ENCODE data around the gene RRP9. TPM values are rescaled to one million over a fixed set of nuclear protein-coding genes. Genes with fewer than 3 reads are reported as not detected.
"Not testable (repeated sequence)": the region's sequence is repeated elsewhere in the genome, so short reads cannot be mapped to it uniquely, and the experiment has no call there.

Gene RRP9
- polyA plus RNA-seq, 1 experiment: 10.8 TPM

DNA sequence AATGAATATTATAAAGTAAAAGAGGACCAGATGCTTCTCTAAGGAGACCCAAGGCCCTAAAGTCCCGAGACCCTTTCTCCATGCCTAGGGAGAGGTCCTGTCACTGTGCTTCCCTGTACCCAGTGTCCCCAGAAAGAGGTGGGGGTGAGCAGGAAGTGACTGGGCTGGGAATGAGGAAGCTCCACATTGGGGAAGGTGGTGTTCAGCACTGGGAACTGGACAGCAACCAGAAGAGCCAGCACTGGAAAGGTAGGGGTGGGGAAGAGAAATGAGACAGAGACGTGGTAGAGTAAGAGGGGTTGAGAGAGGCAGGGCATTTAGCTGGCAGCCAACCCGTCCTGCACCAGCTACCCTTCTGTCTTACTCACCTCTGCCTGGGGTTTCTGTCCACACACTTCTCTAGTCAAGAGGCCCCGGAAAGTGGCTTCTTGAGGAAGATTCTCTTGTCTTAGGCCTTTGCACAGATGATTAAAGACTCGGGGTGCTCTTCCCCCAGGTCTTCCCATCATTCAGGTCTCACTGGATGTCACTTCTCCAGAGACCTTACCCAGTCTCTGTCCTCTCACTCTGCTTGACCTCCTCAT is 12.2 kb downstream of the RRP9 start:
- no peak overlapping the region for H3K27ac ChIP-seq (ENCODE audit: low read depth, low read length)
- H3K9me3 ChIP-seq (ENCODE audit: control insufficient read depth, insufficient read depth, low read length): no peaks in the 10 kb centered on the region
- ChIA-PET POLR2A (no interaction called here), CTCF (no interaction called here)
- no peak overlapping the region for H3K4me3 ChIP-seq (ENCODE audit: low read depth, low read length)
- no peaks in the 10 kb centered on the region for H3K27me3 ChIP-seq (ENCODE audit: control insufficient read depth, insufficient read depth, low read length)
- no peak for TF ChIP-seq CTCF (IDR thresholded peaks at IDR 0.05; ENCODE audit: low read depth, low read length)
- no peak for DNase-seq (ENCODE audit: low read depth, low spot score)

DNA sequence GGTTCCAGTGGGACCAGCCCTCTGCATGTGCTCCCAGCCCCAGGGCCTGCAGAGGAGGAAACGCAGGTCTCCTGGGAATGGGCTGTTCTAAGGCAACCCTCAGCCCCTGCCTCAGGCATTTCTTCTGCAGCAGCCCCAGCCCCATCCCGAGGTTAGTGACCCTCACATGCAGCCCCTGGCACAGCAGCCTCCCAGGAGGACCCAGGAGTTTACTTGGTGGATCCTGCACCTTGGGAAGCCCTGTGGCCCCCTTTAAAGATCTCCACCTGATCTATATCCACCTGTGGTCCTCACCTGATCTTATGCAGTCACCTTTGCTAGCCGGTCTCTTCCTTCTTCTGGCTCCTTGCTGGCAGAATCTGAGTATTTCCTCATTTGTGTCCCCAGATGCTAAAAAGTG is 12.7 kb downstream of the RRP9 start:
- H3K27me3 ChIP-seq (ENCODE audit: control insufficient read depth, insufficient read depth, low read length); DNase-seq (ENCODE audit: low read depth, low spot score); POLR2A ChIA-PET; H3K4me3 ChIP-seq (ENCODE audit: low read depth, low read length); H3K27ac ChIP-seq (ENCODE audit: low read depth, low read length); CTCF ChIA-PET; H3K9me3 ChIP-seq (ENCODE audit: control insufficient read depth, insufficient read depth, low read length): not testable (repeated sequence)

DNA sequence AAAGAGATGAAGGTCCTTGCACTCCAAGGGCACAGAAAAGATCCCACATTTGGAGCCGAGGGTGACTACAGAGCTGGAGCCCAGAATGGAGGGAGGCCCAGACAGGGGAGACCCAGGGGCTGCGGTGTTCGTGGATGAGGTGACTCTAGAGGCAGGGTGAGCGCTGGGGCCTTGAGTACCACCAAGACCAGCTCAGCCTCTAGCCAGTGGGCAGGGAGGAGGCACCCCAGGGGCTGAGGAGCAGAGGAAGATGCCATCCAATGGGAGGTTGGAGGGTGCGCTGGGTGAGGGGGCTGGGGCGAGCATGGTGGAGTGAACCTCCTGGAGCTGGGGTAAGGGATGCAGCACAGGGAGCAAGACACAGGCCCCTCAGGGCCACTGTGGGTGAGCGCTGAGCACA is 13.3 kb downstream of the RRP9 start:
- DNase-seq (ENCODE audit: low read depth, low spot score): no peak
- ChIA-PET POLR2A (no interaction called here), CTCF (no interaction called here)
- Histone ChIP-seq H3K27ac (ENCODE audit: low read depth, low read length) (no peak overlapping the region), H3K27me3 (ENCODE audit: control insufficient read depth, insufficient read depth, low read length) (no peaks in the 10 kb centered on the region), H3K4me3 (ENCODE audit: low read depth, low read length) (no peak overlapping the region), H3K9me3 (ENCODE audit: control insufficient read depth, insufficient read depth, low read length) (no peaks in the 10 kb centered on the region)
- TF ChIP-seq CTCF (IDR thresholded peaks at IDR 0.05; ENCODE audit: low read depth, low read length): no peak

DNA sequence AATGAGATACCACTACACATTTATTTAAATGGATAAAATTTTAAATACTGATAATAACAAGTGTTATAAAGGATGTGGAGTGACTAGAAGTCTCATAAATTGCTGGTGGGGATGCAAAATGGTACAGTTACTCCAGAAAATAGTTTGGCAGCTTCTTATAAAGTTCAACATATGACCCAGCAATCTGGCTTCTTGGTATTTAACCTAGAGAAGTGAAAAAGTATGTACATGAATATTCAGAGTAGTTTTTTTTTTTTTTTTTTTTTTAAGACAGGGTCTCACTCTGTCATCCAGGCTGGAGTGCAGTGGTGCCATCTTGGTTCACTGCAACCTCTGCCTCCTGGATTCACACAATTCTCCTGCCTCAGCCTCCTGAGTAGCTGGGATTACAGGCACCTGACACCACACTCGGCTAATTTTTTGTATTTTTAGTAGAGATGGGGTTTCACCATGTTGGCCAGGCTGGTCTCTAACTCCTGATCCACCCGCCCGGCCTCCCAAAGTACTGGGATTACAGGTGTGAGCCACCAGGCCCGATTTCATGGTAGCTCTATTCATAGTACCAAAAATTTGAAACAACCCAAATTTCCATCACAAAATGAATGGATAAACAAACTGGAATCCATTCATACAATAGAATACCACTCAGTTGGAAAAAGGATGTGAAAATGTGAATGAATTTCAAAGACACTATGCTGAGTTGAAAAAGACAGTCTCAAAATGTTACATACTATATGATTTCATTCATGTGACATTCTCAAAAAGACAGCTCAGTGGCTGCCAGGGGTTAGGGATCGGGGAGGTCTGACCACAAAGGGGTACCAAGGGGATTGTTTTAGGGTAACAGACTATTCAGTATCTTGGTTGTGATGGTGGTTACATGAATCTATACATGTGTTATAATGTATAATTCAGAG is 14.4 kb downstream of the RRP9 start:
- Histone ChIP-seq H3K27me3 (ENCODE audit: control insufficient read depth, insufficient read depth, low read length) (no peaks in the 10 kb centered on the region), H3K27ac (ENCODE audit: low read depth, low read length) (no peak overlapping the region), H3K4me3 (ENCODE audit: low read depth, low read length) (no peak overlapping the region), H3K9me3 (ENCODE audit: control insufficient read depth, insufficient read depth, low read length) (no peaks in the 10 kb centered on the region)
- TF ChIP-seq CTCF (IDR thresholded peaks at IDR 0.05; ENCODE audit: low read depth, low read length): no peak
- POLR2A ChIA-PET: no interaction called here
- CTCF ChIA-PET: interaction anchor here (0.6 to 1.2 kb wide), 3 partner anchors 14 to 493 kb away, joined by 3 to 7 read pairs (median 4); partner anchors contain the start of gene RRP9
- no peak for DNase-seq (ENCODE audit: low read depth, low spot score)

DNA sequence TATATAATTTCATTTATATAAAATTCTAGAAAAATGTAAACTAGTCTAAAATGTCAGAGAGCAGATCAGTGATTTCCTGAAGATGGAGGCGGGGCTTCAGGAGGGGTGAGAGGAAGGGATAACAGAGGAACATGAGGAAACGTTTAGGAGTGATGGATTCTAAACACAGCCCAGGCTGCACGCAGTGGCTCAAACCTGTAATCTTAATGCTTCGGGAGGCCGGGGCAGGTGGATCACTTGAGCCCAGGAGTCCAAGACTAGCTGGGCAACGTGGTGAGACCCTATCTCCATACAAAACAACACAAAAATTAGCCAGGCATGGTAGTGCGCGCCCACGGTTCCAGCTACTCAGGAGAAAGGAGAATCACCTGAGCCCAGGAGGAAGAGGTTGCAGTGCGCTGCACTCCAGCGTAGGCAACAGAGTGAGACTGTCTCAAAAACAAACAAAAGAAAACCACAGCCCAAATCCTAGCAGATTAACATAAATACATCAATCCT is 20.6 kb downstream of the RRP9 start:
- Histone ChIP-seq H3K9me3 (ENCODE audit: control insufficient read depth, insufficient read depth, low read length) (no peaks in the 10 kb centered on the region), H3K4me3 (ENCODE audit: low read depth, low read length) (no peak overlapping the region), H3K27ac (ENCODE audit: low read depth, low read length) (no peak overlapping the region), H3K27me3 (ENCODE audit: control insufficient read depth, insufficient read depth, low read length) (no peaks in the 10 kb centered on the region)
- ChIA-PET CTCF (no interaction called here), POLR2A (no interaction called here)
- no peak for DNase-seq (ENCODE audit: low read depth, low spot score)
- TF ChIP-seq CTCF (IDR thresholded peaks at IDR 0.05; ENCODE audit: low read depth, low read length): no peak
